Measurements from ENCODE around the gene AFF4.
"Not testable (repeated sequence)": the region's sequence is repeated elsewhere in the genome, so short reads cannot be mapped to it uniquely, and the experiment has no call there.

GRCh38 chr5:132956166-132956799 lies 7.2 kb downstream of the AFF4 start:
- TF ChIP-seq GABPB1 (CRISPR knock-in tag; IDR thresholded peaks at IDR 0.05); JUND (IDR thresholded peaks at IDR 0.05; ENCODE audit: borderline replicate concordance, low read depth, low read length); JUND (tag; IDR thresholded peaks at IDR 0.05; ENCODE audit: borderline replicate concordance, low read depth, low read length); GTF2F1 (IDR thresholded peaks at IDR 0.05; ENCODE audit: low read depth, low read length): not testable (repeated sequence)

Measured in K562 (cell line).